GM23338 (cell line): ENCODE data around the gene CSTPP1.

Source experiments
- EZH2 ChIP-seq: fragments of 200-600 bp; sonication (generic); IDR thresholded peaks from one replicate; pipeline ENCODE4 v1.8.0; 2017; ENCODE audit warnings: antibody characterized with exemption, mild to moderate bottlenecking, low read depth; ENCODE audit not compliant: unreplicated experiment
- TF ChIP-seq, protein P1 (sequence below), 2 experiments: fragments of 200-600 bp in 1 of 2; sonication (generic) in 1 of 2; conservative IDR thresholded peaks; 2 replicates each; pipeline versions ENCODE4 v1.5.1 to v1.6.1; 2016 to 2017; ENCODE audit warnings: antibody characterized with exemption in 2 of 2, low read depth in 2 of 2, mild to moderate bottlenecking in 2 of 2, moderate library complexity in 1 of 2
- TF ChIP-seq, protein P2 (sequence below): IDR thresholded peaks from one replicate; pipeline ENCODE4 v1.6.1; 2018; ENCODE audit warnings: antibody characterized with exemption; ENCODE audit not compliant: unreplicated experiment

DNA sequence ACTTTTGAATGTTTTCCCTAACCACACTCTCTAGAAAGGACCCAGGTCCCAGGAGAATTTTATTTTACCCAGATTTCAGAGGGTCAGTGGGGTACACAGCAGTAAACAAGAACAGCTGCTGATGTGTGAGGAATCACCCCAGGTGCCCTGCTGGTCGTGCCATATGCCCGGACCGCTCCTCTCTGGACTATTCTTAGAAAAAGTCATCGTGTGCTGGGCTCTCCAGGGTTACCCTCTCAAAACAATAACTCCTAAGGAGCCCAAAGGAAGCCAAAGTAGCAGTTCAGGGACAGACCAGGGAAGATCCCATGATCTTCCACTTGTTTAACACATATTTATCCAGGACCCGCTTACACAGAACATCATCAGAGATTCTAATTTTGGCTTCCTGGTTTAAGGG, 47.9 kb upstream of the CSTPP1 start:
- no peak for TF ChIP-seq EZH2
- TF ChIP-seq, protein P1, sequence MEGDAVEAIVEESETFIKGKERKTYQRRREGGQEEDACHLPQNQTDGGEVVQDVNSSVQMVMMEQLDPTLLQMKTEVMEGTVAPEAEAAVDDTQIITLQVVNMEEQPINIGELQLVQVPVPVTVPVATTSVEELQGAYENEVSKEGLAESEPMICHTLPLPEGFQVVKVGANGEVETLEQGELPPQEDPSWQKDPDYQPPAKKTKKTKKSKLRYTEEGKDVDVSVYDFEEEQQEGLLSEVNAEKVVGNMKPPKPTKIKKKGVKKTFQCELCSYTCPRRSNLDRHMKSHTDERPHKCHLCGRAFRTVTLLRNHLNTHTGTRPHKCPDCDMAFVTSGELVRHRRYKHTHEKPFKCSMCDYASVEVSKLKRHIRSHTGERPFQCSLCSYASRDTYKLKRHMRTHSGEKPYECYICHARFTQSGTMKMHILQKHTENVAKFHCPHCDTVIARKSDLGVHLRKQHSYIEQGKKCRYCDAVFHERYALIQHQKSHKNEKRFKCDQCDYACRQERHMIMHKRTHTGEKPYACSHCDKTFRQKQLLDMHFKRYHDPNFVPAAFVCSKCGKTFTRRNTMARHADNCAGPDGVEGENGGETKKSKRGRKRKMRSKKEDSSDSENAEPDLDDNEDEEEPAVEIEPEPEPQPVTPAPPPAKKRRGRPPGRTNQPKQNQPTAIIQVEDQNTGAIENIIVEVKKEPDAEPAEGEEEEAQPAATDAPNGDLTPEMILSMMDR (conservative IDR thresholded peaks at IDR 0.05; ENCODE audit: low read depth in 2 of 2) = no peak
- TF ChIP-seq, protein P2, sequence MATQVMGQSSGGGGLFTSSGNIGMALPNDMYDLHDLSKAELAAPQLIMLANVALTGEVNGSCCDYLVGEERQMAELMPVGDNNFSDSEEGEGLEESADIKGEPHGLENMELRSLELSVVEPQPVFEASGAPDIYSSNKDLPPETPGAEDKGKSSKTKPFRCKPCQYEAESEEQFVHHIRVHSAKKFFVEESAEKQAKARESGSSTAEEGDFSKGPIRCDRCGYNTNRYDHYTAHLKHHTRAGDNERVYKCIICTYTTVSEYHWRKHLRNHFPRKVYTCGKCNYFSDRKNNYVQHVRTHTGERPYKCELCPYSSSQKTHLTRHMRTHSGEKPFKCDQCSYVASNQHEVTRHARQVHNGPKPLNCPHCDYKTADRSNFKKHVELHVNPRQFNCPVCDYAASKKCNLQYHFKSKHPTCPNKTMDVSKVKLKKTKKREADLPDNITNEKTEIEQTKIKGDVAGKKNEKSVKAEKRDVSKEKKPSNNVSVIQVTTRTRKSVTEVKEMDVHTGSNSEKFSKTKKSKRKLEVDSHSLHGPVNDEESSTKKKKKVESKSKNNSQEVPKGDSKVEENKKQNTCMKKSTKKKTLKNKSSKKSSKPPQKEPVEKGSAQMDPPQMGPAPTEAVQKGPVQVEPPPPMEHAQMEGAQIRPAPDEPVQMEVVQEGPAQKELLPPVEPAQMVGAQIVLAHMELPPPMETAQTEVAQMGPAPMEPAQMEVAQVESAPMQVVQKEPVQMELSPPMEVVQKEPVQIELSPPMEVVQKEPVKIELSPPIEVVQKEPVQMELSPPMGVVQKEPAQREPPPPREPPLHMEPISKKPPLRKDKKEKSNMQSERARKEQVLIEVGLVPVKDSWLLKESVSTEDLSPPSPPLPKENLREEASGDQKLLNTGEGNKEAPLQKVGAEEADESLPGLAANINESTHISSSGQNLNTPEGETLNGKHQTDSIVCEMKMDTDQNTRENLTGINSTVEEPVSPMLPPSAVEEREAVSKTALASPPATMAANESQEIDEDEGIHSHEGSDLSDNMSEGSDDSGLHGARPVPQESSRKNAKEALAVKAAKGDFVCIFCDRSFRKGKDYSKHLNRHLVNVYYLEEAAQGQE = no peak
